Spleen (tissue), 7 donors: ENCODE data around the gene SP4.

Experiments
- CTCF ChIP-seq, 11 experiments: fragments of 200-600 bp in 7 of 11; fragments of 450-650 bp in 4 of 11; sonication (generic) in 4 of 11; IDR thresholded peaks in 8 of 11; conservative IDR thresholded peaks in 3 of 11; 1 replicate in 7 of 11; 2 replicates in 4 of 11; pipeline versions ENCODE4 v1.4.0 to v1.8.0; 2016 to 2021; ENCODE audit warnings: antibody characterized with exemption in 11 of 11, inconsistent platforms in 4 of 11, mild to moderate bottlenecking in 1 of 11
- POLR2A ChIP-seq, 3 donors: fragments of 450-650 bp; IDR thresholded peaks; one replicate each; pipeline ENCODE4 v1.5.1; 2017; ENCODE audit warnings: antibody characterized with exemption in 3 of 3, mild to moderate bottlenecking in 1 of 3
- POLR2AphosphoS5 ChIP-seq, 3 donors: sonication (generic); formaldehyde crosslinking; IDR thresholded peaks; one replicate each; pipeline ENCODE4 v1.5.1; 2017; ENCODE audit warnings: antibody characterized with exemption in 3 of 3
- donor health status: DM: no; HTN: no; CAD: no; lungs with moderate emphysema.
- donor health status: DM: no; HTN: no; CAD: no.
- donor health status: DM: no; HTN: no; CAD: no.

- TF ChIP-seq CTCF (IDR thresholded peaks at IDR 0.05 in 8 of 11, conservative IDR thresholded peaks at IDR 0.05 in 3 of 11) = peak in 6 of 11 experiments; percentile 18 to 51 (median 38)
- TF ChIP-seq POLR2AphosphoS5 (IDR thresholded peaks at IDR 0.05) = no peak
- TF ChIP-seq POLR2A (IDR thresholded peaks at IDR 0.05) = no peak
Measured at GRCh38 chr7:21526007-21526406, 98.1 kb downstream of the SP4 start.
